ENCODE measurements around the gene DEPP1. TPM values are rescaled to one million over a fixed set of nuclear protein-coding genes. Genes with fewer than 3 reads are reported as not detected.

DEPP1 gene
- total and polyA plus RNA-seq, 2 of the 13 experiments (the other 11 are each of a cell fraction or from before 2014, with no cell fraction given): 14.8 to 270 TPM

GRCh38 chr10:44978570-44979280 is at the start of gene DEPP1 (continued):
- TF ChIP-seq FUBP1 (CRISPR knock-in tag; IDR thresholded peaks at IDR 0.05; ENCODE audit: borderline replicate concordance) (0 out of 2 replicates have a peak, but pooled peaks have one; percentile 48), FOXM1 (CRISPR knock-in tag; IDR thresholded peaks at IDR 0.05) (no peak), ZNF501 (CRISPR knock-in tag; IDR thresholded peaks at IDR 0.05) (peak; percentile 35; the same call in 1 of the 2 replicates), ZNF749 (CRISPR knock-in tag; IDR thresholded peaks at IDR 0.05; ENCODE audit: borderline replicate concordance) (peak; percentile 61; the same call in 1 of the 2 replicates), DPF2 (CRISPR knock-in tag; IDR thresholded peaks at IDR 0.05; ENCODE audit: borderline replicate concordance, low read depth) (peak; percentile 63; the same call in 1 of the 2 replicates), E2F1 (CRISPR knock-in tag; IDR thresholded peaks at IDR 0.05) (no peak), KDM4B (CRISPR knock-in tag; IDR thresholded peaks at IDR 0.05) (peak; percentile 98), ZSCAN25 (CRISPR knock-in tag; IDR thresholded peaks at IDR 0.05) (peak; percentile 88), SNAPC4 (CRISPR knock-in tag; IDR thresholded peaks at IDR 0.05) (no peak), PHF5A (CRISPR knock-in tag; IDR thresholded peaks at IDR 0.05; ENCODE audit: low read depth, unreplicated experiment) (peak; percentile 89), NR1H2 (CRISPR knock-in tag; IDR thresholded peaks at IDR 0.05; ENCODE audit: borderline replicate concordance, low read depth) (peak; percentile 85), TERF1 (CRISPR knock-in tag; IDR thresholded peaks at IDR 0.05) (no peak), ZNF430 (CRISPR knock-in tag; IDR thresholded peaks at IDR 0.05) (peak; percentile 98), FOXP4 (CRISPR knock-in tag; IDR thresholded peaks at IDR 0.05) (peak; percentile 97), KLF6 (CRISPR knock-in tag; IDR thresholded peaks at IDR 0.05) (peak; percentile 96; the same call in 1 of the 2 replicates), HIVEP1 (CRISPR knock-in tag; IDR thresholded peaks at IDR 0.05) (no peak; the same call in 1 of the 2 replicates), RFX1 (IDR thresholded peaks at IDR 0.05) (no peak), ZC3H4 (CRISPR knock-in tag; IDR thresholded peaks at IDR 0.05; ENCODE audit: borderline replicate concordance) (peak; percentile 95)
